ENCODE data around the gene KRT13. TPM values are rescaled to one million over a fixed set of nuclear protein-coding genes. Genes with fewer than 3 reads are reported as not detected.

KRT13 gene
- total and polyA plus RNA-seq, 10 of the 15 experiments (the other 5 are each of a cell fraction or from before 2014, with no cell fraction given), result not detected

DNA sequence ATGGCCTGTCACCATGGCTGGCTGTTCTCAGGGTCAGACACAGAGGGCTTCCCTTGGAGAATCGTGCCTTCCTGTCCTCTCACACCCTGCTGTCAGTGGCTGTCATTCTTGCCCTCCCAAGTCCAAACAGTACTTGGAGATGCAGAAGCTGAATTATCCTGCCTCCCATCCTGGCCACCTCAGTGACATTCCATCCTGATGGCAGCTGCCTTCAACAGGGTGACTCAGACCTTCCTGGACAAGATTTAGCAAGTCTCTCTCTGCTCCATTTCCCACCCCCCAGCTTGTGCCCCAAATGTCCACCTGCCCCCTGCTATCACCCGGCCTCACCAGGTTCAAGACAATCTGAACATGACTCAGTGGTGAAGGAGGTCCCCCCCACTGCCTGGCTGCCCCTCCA is 10.9 kb downstream of the KRT13 start:
- no TSS peak for BruUV-seq (replicated peaks)
- in situ Hi-C loops (cut with MboI) (no loop called here), intact Hi-C loops (cut with micrococcal nuclease; ENCODE audit: unreplicated experiment) (no loop called here)
- no peaks in the 10 kb centered on the region for H3K79me2 ChIP-seq (ENCODE audit: control insufficient read depth, insufficient read depth, low read length)
- H3K36me3 ChIP-seq (ENCODE audit: control insufficient read depth in 2 of 2, insufficient read depth in 2 of 2, low read length in 1 of 2), result no peaks in the 10 kb centered on the region
- H4K20me1 ChIP-seq (ENCODE audit: control insufficient read depth, insufficient read depth), result no peaks in the 10 kb centered on the region
- no peaks in the 10 kb centered on the region for H3K9me3 ChIP-seq (replicated peaks; ENCODE audit: control insufficient read depth, insufficient read depth, low read length)
- H2AFZ ChIP-seq (ENCODE audit: control insufficient read depth, low read depth, low read length), result no peak overlapping the region
- no peak overlapping the region for H3K4me2 ChIP-seq (ENCODE audit: control insufficient read depth, insufficient read depth)
- ChIA-PET POLR2A (no interaction called here), CTCF (interaction anchor here (1.2 kb wide), 1 partner anchor 7 kb away, joined by 3 read pairs; no protein-coding TSS in a partner anchor), SMC1A (ENCODE audit: uncharacterized antibody, unreplicated experiment) (no interaction called here), RAD21 (ENCODE audit: unreplicated experiment) (no interaction called here)
- 0% methylated on average over 2 of the region's 2 CpGs for WGBS (ENCODE audit: insufficient coverage, insufficient replicate concordance, low lambda C conversion rate, missing lambda C conversion rate)
- no peak overlapping the region for H3K9ac ChIP-seq (ENCODE audit: control insufficient read depth, insufficient read depth, low read length)
- no peak overlapping the region for H3K27ac ChIP-seq (ENCODE audit: control insufficient read depth, insufficient read depth)
- H3K27me3 ChIP-seq (replicated peaks in 1 of 2; ENCODE audit: control insufficient read depth in 2 of 2, insufficient read depth in 2 of 2, low read length in 1 of 2), result peaks cover 0 to 2% of the 10 kb centered on the region in 2 experiments; a peak in 2 of 4 replicates
- DNase-seq (ENCODE audit: low read depth, low spot score), result no peak
- FAIRE-seq, result no peak
- H3K4me3 ChIP-seq, result no peak overlapping the region
- TF ChIP-seq BHLHE40 (IDR thresholded peaks at IDR 0.05; ENCODE audit: borderline replicate concordance in 1 of 2, low read depth in 2 of 2, low read length in 1 of 2) (no peak), NBN (IDR thresholded peaks at IDR 0.05) (no peak), IRF4 (IDR thresholded peaks at IDR 0.05; ENCODE audit: low read depth, low read length) (no peak)
- TF ChIP-seq, protein P1, sequence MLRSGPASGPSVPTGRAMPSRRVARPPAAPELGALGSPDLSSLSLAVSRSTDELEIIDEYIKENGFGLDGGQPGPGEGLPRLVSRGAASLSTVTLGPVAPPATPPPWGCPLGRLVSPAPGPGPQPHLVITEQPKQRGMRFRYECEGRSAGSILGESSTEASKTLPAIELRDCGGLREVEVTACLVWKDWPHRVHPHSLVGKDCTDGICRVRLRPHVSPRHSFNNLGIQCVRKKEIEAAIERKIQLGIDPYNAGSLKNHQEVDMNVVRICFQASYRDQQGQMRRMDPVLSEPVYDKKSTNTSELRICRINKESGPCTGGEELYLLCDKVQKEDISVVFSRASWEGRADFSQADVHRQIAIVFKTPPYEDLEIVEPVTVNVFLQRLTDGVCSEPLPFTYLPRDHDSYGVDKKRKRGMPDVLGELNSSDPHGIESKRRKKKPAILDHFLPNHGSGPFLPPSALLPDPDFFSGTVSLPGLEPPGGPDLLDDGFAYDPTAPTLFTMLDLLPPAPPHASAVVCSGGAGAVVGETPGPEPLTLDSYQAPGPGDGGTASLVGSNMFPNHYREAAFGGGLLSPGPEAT (IDR thresholded peaks at IDR 0.05; ENCODE audit: low read depth), result no peak
- TF ChIP-seq, protein P2, sequence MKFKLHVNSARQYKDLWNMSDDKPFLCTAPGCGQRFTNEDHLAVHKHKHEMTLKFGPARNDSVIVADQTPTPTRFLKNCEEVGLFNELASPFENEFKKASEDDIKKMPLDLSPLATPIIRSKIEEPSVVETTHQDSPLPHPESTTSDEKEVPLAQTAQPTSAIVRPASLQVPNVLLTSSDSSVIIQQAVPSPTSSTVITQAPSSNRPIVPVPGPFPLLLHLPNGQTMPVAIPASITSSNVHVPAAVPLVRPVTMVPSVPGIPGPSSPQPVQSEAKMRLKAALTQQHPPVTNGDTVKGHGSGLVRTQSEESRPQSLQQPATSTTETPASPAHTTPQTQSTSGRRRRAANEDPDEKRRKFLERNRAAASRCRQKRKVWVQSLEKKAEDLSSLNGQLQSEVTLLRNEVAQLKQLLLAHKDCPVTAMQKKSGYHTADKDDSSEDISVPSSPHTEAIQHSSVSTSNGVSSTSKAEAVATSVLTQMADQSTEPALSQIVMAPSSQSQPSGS (IDR thresholded peaks at IDR 0.05; ENCODE audit: low read length), result no peak
- ATAC-seq, result no peak
- H3K4me1 ChIP-seq (ENCODE audit: control insufficient read depth, insufficient read depth, low read length), result no peaks in the 10 kb centered on the region
